Mucosa of descending colon (tissue), 3 donors: Measurements from ENCODE around the gene SLC16A5. TPM values are rescaled to one million over a fixed set of nuclear protein-coding genes. Genes with fewer than 3 reads are reported as not detected.

Experiments
- ATAC-seq: fragments of 200-7000 bp; cut with Tn5 transposase; one replicate; pipeline ENCODE4 v1.9.1; 2020; ENCODE audit warnings: mild to moderate bottlenecking, moderate library complexity
- DNase-seq, 3 donors: peaks; one replicate each; pipeline ENCODE4 v3.0.0-alpha.2; 2020
- H3K36me3 ChIP-seq: fragments of 200-600 bp; one replicate; pipeline ENCODE4 v1.8.0; 2021; ENCODE audit warnings: low read depth, mild to moderate bottlenecking
- H3K4me1 ChIP-seq: fragments of 200-600 bp; one replicate; pipeline ENCODE4 v1.8.0; 2021; ENCODE audit warnings: low read depth, mild to moderate bottlenecking
- H3K4me3 ChIP-seq: fragments of 200-600 bp; one replicate; pipeline ENCODE4 v1.8.0; 2021; ENCODE audit warnings: mild to moderate bottlenecking
- H3K9me3 ChIP-seq: fragments of 200-600 bp; one replicate; pipeline ENCODE4 v1.8.0; 2021; ENCODE audit warnings: mild to moderate bottlenecking
- intact Hi-C, 2 donors: fragments of 100-400 bp; cut with DNase I in 1 of 2; cut with micrococcal nuclease in 1 of 2; formaldehyde crosslinking; loops; one replicate each; pipeline versions ENCODE4 v1.11.0 to v1.11.1; 2022; cut with DNase I, micrococcal nuclease
- total RNA-seq, 3 donors: library from RNA; stranded (reverse); fragmentation: NEBNext Ultra II Directional in 2 of 3; extraction: Animal tissue kit (Norgen Biotek cat#: 25700) in 2 of 3; gene quantifications; one replicate each; pipeline versions ENCODE4 v1.2.1 to v1.2.4, GENCODE V29; 2021 to 2023
- TF ChIP-seq, protein P1 (sequence below): fragments of 200-600 bp; IDR thresholded peaks from one replicate; pipeline ENCODE4 v1.8.0; 2022; ENCODE audit warnings: antibody characterized with exemption, mild to moderate bottlenecking
- donor health status: DM: no; HTN: no; CAD: no; lungs with moderate emphysema.
- donor health status: DM: no; HTN: no; CAD: no.
- donor health status: DM: no; HTN: yes; CAD: no.

Gene SLC16A5
- total RNA-seq, 3 donors from 2014 or later, result 18.2 to 58.8 (median 26.4) TPM

DNA sequence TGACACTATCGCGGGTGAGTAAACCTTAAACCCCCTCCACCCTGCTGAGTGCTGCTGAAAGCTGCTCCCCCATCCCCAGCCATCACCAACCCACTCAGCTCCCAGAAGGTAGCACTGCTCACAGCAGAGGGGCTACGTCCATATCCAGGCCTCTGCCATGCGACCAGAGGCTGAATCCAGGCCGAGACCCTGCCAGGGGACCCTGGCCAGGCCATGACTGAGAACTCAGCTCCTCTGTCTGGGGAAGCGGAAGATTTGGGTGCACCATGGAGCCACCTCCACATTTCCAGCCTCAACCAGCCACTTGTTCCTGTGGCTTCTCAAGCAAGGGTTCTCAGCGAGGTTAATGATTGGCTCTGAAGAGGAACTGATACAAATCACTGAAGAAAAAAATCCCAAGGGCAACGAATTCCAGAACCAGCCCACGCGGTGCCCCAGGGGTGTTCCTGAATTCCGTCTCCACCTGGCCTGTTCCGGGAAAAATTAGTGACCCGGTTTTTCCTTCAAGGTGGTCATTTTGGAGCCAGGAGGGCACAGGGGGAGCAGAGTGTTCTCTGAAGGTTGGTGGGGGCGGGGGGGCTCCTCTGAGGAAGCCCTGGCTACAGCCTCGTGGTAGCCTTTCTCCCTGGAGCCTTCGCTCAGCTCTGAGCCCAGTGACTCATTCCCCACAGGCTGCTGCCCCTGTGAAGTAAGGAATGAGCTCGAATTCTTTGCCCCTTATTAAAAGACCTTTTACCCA lies 9.3 kb upstream of the SLC16A5 start:
- Histone ChIP-seq H3K4me1 (peaks cover 43% of the 10 kb centered on the region), H3K36me3 (no peaks in the 10 kb centered on the region), H3K9me3 (no peaks in the 10 kb centered on the region), H3K4me3 (no peak overlapping the region)
- ATAC-seq (peak; percentile 25), DNase-seq (no peak)
- intact Hi-C loops, result no loop called here
- TF ChIP-seq, protein P1, sequence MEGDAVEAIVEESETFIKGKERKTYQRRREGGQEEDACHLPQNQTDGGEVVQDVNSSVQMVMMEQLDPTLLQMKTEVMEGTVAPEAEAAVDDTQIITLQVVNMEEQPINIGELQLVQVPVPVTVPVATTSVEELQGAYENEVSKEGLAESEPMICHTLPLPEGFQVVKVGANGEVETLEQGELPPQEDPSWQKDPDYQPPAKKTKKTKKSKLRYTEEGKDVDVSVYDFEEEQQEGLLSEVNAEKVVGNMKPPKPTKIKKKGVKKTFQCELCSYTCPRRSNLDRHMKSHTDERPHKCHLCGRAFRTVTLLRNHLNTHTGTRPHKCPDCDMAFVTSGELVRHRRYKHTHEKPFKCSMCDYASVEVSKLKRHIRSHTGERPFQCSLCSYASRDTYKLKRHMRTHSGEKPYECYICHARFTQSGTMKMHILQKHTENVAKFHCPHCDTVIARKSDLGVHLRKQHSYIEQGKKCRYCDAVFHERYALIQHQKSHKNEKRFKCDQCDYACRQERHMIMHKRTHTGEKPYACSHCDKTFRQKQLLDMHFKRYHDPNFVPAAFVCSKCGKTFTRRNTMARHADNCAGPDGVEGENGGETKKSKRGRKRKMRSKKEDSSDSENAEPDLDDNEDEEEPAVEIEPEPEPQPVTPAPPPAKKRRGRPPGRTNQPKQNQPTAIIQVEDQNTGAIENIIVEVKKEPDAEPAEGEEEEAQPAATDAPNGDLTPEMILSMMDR, result no peak

- Histone ChIP-seq H3K9me3 (no peaks in the 10 kb centered on the region), H3K4me3 (no peak overlapping the region), H3K4me1 (peaks cover 39% of the 10 kb centered on the region), H3K36me3 (no peaks in the 10 kb centered on the region)
- ATAC-seq (no peak), DNase-seq (no peak)
- intact Hi-C loops, result no loop called here
- TF ChIP-seq, protein P1, result no peak
These were observed 8.8 kb upstream of the SLC16A5 start for GRCh38 chr17:75079023-75079373.

DNA sequence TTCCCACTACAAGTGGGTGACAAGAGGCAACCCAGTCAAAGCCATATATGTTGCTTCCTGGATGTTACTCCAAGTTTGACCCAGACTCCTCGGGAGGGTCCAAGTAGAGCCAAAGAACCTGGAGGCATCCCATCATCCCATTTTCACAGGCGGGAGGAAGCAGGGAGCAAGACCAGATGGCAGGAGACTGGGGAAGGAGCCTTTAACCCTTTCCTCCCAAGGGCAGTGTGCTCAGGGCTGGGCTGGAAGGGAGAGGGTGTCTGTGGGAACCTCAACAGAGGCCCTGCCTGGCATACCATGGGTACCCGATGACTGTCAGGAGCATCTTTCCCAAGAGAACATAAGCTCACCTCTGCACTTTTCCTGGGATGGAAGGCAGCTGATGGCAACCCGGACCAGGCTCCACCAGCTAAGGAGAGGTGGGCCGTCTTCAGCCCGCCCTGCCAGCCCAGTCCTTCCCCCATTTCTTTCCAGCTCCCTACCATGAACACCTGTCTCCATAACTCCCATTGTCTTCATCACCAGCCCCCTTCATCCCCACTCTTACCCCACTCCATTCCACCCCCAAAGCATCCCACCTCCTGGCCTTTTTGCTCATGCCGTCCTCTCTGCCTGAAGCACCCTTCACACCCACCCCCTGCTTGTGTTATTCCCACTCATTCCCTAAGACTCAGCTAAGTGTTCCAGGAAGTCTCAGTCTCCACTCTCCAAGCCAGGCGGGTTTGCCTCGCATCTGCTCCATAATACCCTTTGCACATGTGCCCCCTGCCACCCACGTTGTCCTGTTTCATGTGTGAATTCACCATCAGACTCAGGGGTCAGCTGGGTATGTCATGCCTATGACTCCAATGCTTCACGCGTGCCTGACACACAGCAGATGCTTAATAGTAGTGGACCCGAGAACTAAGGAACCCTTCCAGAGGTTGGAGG lies 5.9 kb upstream of the SLC16A5 start:
- intact Hi-C loops, result no loop called here
- Histone ChIP-seq H3K4me1 (peaks cover 38% of the 10 kb centered on the region), H3K36me3 (no peaks in the 10 kb centered on the region), H3K9me3 (no peaks in the 10 kb centered on the region), H3K4me3 (no peak overlapping the region)
- ATAC-seq (no peak), DNase-seq (no peak)
- TF ChIP-seq, protein P1, result no peak

DNA sequence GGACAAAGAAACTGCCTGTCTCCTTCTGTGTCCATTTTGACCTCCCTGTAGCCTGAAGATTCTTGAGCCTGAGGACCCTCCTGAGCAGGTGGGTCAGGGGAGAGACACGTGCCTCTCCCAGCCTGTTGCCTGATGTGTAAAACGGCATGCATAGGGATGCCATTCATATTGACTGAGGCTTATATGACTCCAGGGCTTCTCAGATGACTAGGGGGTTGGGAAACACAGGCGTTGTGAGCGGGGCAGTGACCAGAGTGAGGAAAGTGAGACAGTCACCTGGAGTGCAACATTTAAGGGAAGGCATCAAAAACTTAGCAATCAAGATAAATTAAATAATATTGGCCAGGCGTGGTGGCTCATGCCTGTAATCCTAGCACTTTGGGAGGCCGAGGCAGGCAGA lies 5.1 kb upstream of the SLC16A5 start:
- ATAC-seq (no peak), DNase-seq (no peak)
- Histone ChIP-seq H3K9me3 (no peaks in the 10 kb centered on the region), H3K4me1 (peaks cover 42% of the 10 kb centered on the region), H3K4me3 (no peak overlapping the region), H3K36me3 (no peaks in the 10 kb centered on the region)
- intact Hi-C loops, result no loop called here
- TF ChIP-seq, protein P1, result no peak

DNA sequence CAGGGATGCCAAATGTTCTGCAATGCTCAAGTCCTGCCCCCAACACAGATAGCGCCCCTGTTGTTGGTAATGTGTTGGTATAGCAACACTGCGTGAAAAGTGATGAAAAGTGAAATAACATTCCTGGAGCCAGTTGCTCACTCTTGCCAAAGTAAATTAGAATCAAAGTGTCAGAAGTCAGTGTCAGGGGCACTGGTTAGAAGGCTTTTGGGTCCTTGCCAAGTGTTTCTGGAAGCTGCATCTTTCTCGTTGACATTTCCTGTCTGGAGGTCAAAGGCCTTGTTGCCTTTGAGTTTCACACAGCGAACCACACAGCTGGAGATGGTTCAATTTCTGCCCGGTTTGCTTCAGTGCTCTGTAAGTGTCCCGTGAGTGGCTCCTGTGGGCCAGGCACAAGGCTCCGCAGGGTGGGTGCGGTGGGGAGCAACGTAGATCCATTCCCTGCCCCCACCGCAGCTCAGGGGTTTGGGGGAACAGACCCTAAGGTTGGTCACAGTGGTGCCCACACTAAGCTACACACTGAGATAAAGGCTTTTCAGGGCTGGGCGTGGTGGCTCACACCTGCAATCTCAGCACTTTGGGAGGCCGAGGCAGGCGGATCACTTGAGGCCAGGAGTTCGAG lies 3.6 kb upstream of the SLC16A5 start:
- peaks cover 36% of the 10 kb centered on the region for H3K4me1 ChIP-seq
- intact Hi-C loops, result no loop called here
- no peak overlapping the region for H3K4me3 ChIP-seq
- DNase-seq, result no peak
- H3K9me3 ChIP-seq, result no peaks in the 10 kb centered on the region
- TF ChIP-seq, protein P1, result no peak
- no peaks in the 10 kb centered on the region for H3K36me3 ChIP-seq
- no peak for ATAC-seq
